Measurements from ENCODE around the gene AHRR.

GRCh38 chr5:421901-422300, 100.4 kb downstream of the AHRR start:
- no peak for TF ChIP-seq CTCF (IDR thresholded peaks at IDR 0.05)
- no peak for TF ChIP-seq POLR2A (IDR thresholded peaks at IDR 0.05)
